Inferior parietal cortex (tissue), 1 donor: Measurements from ENCODE around the gene GLDN.

ENCODE experiments used
- DNase-seq: peaks from one replicate; pipeline ENCODE4 v3.0.0-alpha.2; 2016; ENCODE audit errors: extremely low spot score

GLDN gene

DNA sequence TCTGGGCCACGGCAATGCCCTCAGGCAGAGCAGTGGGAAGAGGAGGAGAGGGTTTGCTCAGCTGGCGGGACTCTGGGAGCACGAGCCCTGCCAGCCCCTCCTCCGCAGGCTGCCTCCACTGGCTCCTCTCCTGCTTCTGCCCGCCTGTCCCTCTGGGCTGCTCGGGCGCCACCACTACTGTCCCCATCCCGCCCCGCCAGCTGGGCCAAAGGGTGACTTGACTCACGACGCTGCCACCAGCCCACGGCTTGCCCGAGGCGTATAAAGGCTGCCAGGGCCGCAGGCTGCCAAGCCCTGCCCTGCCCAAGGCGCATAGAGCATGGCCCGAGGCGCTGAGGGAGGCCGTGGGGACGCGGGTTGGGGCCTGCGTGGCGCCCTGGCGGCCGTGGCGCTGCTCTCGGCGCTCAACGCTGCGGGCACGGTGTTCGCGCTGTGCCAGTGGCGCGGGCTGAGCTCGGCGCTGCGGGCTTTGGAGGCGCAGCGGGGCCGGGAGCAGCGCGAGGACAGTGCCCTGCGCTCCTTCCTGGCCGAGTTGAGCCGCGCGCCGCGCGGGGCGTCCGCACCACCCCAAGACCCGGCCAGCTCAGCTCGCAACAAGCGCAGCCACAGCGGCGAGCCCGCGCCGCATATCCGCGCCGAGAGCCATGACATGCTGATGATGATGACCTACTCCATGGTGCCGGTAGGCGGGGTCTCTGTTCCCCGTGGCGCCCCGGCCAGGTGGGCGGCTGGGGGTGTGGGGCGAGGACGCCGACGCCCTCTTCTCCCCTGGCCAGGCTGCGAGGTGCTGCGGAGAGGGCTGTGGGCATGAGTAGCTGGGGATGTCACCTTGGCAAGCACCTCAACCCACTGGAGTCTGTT is at the start of gene GLDN:
TSS of gene GLDN (plus strand) at position 290 of the 861 bp plus-strand sequence. CDS start at position 320, 30 bp downstream.
- peak; percentile 73 for DNase-seq

DNA sequence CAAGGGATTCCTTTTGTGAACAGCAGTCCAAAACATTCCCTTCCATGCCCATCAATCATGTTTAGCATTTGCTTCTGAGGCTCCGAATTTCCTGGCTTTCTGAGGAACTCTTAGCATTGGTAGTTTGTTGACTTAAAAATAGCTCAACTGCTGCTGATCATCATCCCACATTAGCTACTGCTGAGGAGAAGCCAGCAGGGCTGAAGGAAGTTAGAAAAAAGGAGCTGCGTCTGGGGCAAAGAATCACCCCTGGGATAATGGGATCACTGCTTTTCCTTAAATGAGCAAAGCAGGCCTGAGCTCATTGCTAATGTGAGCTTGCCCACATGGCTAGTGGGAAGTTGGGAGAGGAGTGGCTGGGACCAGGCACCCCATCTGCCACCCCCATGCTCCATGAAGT is 42.8 kb upstream of the GLDN start:
- no peak for DNase-seq

DNA sequence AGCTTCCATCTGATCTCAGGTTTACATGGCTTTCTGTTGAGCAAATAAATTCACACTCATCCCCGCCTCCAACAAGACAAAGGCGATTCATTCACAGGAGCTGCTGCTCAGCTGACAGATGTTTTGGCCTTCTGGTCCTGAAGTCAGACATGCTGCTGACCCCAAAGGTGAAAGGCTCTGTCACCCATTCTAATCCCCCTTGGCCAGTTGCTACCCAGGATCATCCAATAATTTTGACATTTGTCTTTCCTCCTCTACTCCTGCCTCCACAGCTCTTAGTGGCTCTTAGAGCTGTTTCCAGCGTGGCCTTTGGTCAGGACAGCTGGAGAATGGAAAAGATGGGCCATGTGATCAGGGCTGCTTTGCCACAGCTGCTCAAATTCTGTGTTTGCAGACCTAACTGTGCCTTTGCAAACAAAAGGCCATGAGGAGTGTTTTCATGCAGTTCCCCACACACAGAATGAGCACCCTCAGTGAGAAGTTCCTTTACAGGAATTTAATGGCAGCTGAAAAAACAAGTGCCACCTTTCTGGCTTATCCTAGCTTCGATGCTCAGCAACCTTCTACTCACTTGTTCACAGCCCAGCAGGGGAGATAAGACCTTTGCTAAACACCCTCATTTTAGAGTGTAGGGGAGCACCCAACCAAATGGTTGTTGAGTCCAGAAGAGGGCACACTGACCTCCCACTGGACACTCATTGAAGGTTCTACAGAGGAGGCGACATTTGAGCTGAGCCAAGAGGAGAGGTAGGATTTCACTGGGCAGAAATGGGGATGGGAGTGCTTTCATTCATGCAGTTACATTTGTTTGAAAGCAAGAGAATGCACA is 42.1 kb upstream of the GLDN start:
- DNase-seq, result peak; percentile 29

DNA sequence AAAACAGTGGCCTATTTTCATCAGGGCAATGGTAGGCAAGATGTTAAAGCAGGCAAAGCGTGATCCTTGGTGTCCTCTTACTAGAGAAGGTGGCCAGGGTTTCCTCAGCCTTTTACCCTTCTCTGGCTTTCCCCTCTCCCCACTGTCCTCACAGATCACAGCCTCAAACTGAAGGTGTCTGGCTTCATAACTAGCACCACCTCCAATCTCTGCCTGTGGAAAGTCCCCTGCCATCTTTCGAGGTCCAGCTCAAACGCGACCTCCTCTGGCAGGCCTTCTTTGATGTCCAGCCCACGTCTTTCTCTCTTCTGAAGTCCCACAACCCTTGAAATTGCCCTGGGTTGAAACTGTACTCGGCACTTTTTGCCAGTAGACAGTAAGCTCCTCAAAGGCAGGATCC is 39.0 kb upstream of the GLDN start:
- DNase-seq, result no peak

DNA sequence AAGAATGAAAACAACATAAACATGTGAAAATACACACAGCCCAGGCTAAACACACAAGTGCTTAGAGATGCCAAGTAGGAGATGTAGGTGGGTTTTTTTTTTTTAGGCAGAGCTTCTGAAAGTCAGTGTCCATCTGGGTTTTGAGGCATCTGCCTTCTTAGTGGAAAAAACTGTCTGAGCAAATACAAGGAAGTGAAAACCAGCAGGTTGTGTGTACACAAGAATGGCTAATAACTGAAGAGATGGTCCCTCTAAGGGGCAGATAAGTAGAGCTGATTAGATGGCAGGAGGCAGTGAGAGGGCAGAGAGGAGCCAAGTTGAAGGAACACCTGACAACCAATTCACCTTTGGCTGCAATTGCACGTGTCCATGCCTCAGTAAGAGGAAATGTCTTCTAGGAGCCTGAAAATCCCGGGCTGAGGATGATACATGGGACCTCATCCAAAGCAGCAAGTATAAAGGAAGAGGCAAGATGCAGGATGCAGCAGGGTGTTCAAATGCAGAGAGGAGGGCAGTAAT is 37.9 kb upstream of the GLDN start:
- no peak for DNase-seq

DNA sequence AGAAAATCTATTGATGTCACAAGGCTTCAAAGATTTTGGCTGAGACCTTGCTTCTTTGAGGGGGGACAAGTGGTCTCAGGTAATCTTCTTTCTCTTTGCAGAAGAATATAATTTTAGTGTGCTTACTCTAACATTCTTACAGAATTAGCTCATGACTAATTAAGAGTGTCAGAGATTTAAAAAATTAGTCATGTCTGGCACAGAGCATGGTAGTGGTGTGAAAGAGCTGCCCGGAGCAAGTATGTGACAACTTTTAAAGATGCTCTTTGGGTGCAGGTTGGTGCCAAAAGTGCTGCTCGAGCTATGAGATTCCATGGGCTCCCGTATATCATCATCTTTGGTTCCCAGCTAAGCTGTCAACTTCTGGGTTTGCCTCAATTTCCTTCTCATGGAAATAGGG is 34.1 kb upstream of the GLDN start:
- DNase-seq, result no peak

DNA sequence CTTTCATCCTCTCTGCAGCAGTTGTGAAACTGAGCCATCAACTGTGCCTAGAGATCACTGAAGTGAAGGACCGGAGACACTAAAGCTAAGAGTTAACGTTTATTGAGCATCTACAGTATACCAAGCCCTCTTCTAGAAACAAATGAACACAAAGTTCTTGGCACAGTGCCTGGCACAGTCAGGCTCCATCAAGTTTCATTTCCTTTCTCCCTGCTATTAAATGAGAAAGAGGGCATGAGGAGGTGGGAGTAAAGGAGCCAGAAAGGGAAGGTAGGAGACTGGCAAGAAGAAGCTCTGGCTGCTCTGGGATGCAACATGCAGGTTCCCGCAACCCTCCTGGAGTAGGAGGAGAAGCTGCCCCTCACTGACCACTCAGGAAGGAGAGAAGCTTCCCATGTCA is 33.6 kb upstream of the GLDN start:
- no peak for DNase-seq

DNA sequence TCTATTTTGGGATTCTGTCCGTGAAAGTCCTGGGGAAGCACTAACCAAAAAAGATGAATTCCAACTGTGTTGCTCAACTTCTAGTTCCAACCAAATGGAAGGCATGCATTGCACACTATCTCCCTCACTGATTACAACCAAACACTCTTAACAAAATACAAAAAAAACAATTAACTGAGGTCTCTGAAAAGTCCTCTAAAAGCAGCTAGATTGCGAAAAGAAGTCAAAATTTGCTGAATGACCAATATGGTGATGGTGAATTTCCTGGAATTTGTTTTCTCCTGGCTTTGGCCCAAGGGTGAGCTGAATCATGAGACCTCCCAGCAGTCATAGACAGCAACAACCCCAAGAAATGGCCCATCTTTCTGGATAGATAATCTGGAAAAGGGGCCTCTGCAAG is 31.4 kb upstream of the GLDN start:
- DNase-seq, result no peak

DNA sequence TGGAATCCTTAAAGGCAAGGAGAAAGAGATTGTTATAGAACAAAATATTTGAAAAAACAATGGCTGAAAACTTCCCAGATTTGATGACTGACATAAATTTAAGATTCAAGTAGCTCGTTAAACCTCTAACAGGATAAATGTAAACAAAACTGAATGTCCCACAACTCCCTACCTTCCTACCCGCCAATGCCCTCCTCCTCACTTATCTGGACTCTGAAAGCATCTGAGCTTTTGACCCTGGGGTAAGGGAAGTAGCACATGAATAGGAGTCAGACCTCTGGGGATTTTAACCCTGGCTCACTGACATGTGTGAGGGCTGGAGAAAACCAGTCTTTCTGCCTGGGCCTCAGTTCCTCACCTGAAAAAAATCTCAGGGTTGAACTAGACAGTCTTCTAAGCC is 29.9 kb upstream of the GLDN start:
- no peak for DNase-seq

DNA sequence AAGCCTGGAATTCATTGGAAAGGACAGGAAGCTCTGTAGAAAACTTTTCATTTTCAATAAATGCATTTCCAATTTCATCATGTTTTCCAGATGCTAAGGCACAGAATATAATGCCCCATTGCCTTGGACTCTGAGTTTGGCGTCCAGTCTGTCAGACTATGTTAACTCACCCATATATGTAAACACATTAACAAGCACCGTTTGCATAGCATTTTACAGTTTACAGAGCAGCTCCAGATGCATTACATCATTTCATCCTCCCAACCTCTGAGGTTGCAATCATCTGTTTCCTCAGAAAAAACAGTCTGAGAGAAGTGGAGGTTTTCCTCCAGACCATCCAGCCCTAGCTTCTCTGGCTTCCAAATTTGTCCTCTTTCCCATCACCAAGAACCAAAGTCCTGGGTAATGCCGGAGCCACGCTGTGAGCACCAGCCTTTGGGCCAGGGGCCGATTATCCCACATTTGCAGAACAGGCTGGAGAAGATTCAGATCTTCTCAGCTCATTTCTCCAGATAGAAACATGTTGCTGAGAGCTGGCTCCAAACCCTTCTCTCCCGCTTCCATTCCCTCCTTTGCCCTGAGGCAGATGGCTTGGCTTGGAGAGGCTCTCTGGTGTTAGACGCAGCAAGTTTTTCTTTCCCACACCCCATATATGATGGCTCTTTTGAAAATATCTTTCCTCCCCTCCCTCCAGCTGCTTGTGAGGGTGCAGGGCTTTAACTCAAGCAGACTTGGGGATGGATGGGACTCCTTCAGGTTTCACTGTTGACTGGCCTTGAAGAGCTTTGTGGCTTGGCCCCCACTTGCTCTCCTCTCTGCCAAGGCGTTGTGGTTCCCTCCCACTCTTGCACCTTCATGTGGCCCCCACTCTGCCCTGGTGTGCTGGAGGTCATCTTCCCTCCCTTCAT is 29.0 kb upstream of the GLDN start:
- DNase-seq, result no peak

DNA sequence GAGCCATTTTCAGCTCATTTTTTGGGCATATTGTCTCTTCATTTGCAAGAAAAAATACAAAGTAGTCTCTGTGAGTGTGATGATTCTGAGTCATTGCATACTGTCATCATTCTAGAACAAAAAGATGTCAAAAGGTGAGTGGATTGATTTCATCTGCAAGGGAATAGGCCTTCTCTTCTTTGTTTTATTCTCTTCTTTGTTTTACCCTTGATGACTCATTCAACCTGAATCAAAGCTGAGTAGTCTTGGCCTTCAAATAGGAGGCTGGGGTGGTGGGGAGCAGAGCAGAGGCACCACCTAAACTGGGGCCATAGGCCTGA is 28.4 kb upstream of the GLDN start:
- DNase-seq, result no peak

DNA sequence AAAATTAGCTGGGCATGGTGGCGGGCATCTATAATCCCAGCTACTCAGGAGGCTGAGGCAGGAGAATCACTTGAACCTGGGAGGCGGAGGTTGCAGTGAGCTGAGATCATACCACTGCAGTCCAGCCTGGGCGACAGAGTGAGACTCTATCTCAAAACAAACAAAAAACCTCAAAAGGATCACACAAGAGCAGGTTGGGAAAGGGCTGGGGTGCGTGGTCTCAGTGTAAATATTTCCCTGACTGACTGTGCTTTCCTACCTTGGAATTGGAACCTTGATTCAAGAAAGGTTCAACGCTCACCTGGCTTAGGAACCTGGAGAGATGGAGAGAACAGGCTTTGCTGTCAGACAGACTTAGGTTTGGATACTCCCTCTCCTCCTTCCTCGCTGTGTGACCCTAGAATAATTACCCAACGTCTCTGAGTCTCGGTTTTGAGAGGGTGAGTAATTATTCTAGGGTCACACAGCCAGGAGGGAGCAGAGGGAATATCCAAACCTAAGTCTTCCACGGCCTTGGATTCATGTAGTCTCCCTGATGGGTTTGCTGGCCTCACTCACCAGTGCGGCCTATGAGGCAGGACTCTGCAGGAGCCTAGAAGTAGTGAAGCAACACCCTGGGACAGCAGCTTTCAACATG is 27.7 kb upstream of the GLDN start:
- DNase-seq, result no peak

DNA sequence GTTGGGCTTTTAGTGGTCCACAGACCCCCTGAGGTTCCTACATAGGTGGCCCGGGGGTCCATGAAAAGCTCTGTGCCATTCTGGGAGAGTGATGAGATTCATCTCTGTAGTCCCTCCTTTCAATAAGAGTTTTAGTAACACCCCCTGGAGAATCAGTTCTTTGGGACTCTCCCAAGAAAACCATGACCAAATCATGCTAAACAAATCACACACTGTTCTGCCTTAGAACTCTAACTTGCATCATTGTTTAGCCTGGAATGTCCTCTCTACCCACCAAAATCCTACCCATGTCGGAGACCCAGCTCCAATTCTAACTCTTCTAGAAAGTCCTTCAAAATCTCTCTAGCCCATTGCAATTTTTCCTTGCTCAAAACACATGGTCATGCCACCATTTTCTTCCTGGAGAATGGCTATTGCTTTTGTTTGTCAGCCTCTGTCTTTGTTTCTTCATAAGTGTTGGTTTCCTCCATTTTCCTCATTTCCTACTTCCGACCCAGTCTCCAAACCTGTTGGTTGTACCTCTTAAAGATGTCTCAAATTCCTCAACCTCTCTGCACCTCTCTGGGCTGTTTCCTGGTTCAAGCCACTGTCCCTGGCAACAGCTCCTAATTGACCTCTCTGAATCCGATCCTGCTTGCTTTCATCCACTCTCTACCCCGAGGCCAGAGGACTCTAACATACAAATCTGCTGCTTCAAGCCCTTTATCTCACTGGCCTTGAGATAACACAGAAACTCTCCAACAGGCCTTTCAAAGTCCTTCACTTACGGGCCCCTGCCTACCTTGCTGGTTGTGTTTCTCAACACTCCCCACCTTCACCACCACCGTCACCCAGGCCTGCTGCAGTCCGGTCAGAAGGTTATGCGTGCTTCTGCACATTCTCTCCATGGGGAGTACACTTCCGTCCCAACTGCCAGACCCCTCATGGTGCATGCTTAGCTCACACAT is 26.8 kb upstream of the GLDN start:
- no peak for DNase-seq

DNA sequence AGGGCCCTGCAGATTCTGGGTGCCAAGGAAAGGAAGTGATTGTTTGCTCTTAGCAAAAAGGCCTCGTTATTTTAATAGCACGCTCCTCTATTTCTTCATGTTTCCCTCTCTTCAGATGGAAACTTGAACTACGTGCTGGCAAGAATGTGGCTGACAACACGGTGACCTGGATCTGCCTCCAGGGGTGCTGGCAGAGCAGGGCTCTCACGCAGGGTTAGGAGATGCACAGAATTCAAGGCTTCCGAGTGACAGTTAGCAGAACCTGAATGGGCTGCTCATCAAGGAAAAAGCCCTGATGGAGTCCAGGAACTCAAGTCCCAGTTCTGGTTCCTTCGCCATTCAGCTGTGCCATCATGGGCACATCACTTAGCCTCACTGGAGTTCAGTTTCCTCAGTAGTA is 25.7 kb upstream of the GLDN start:
- no peak for DNase-seq

DNA sequence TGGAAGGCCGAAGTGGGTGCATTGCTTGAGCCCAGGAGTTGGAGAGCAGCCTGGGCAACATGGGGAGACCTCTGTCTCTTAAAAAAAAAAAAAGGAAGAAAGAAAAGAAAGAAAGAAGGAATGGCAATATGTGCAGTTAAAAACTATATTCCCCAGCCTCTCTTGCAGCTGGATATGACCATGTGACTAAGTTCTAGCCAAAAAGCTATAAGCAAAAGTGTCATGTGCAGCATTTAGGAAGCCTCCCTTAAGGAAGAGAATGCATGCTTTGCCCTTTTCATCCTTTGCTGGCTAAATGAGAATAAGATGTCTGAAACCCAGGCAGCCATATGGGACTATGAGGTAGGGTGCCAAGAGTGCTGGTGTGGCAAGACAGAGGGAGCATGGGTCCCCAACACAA is 24.8 kb upstream of the GLDN start:
- DNase-seq, result no peak

DNA sequence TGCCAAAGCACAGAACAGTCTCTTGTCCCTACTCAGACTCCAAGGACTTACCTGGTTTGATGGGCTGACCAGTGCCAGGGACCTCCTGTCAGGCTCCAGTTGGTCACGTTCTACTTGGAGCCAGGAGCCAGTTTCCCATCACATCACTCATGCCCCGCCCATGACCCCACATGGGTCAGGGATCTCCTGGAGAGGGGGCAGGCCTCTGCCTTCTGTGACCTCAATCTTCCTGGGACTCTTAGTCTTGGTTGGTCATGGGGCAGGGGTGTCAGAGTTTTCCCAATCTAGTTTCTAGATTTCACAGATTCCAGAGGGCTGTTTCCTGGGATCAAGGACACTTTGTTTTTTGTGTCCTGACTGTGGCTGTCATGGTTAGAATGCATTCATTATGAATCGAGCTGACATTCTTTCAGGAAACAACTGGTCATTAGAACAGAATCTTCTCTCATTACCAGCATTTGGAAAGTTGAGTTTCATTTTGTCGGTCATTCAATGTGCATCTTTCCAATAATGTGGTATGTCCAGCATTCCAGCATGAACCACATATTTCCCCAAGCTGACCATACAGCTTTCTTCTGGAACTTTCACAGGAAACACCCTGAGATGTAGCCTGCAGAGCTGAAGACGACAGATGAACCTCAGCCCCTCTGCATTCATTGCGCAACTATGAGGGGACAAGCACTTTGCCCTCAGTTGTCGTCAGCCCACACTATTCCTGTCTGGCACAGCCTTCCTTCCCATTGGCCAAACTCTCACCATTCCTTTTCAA is 22.9 kb upstream of the GLDN start:
- no peak for DNase-seq

DNA sequence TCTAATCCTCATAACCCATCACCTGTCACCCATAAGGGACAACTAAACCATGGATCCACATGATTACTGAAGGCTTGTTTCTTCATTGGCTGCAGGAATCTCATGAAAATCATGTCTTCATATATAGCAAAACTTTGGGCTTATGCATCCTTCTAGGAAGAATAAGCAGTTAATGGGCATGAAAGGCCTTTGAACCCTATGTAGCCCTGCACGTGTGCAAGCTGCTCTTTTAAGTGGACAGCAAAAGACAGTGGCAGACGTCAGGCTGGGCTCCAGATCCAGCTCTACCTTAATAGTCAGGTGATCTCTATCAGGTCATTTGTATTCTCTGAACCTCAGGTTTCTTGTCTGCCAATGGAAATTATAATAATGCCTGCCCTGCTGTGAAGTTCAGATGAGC is 21.9 kb upstream of the GLDN start:
- no peak for DNase-seq

DNA sequence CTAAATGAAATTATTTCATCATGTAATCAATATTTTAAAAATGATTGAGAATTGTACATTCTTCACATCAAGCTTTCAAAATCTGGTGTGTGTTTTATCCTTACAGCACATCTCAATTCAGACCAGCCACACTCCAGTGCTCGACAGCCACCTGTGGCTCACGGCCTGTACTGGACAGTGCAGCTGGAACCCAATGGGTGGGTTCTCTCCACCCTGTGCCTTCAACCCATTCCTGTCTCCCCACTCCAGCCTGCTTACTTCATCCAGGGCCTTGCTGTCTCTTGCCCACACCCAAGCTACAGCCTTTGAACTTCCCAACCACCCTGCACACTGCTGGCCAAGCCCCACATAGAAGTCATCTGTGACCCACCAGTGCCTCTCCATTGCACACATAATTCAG is 20.6 kb upstream of the GLDN start:
- DNase-seq, result no peak

DNA sequence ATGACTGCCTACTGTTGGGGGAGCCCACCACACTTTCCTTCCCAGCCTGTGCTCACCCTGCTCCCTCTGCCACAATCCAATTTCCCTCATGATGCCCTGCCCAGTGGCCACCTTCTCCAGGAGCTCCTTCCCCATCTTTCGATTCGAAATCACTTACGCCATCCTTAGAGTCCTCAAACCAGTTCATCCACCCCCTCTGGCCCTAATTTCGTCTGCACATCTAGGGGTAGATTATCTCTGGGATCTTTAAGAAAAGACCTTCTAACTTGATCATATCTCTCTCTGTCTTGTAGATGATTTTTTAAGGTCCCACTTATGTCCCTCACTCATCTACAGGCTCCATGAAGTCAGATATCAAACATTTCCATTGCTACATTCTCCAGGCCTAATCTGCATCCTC is 20.1 kb upstream of the GLDN start:
- DNase-seq, result no peak
